Hair follicle dermal papilla cell (primary cell): ENCODE measurements around the gene PRC1. TPM values are rescaled to one million over a fixed set of nuclear protein-coding genes. Genes with fewer than 3 reads are reported as not detected.

Experiments used
- small RNA-seq: library from RNA; depleted of rRNA; stranded (forward); fragments of <200 nt; gene quantifications from one replicate; pipeline ENCODE3, GENCODE V24; 2012
- total RNA-seq: library from RNA; depleted of rRNA; stranded (reverse); fragments of >200 nt; gene quantifications from 2 replicates; pipeline ENCODE4 v1.2.3, GENCODE V29; 2012

The PRC1 gene
- 19.3 and 21.1 TPM in 2 replicates for total RNA-seq

GRCh38 chr15:90994417-90995311, at the start of gene PRC1:
TSS of gene PRC1 (minus strand) at chr15:90994535. CDS start at chr15:90994417, 118 bp downstream.

GRCh38 chr15:91022075-91022831, 27.9 kb upstream of the PRC1 start, which contains the start of gene VPS33B:
TSS of gene VPS33B (minus strand) at chr15:91022594. CDS start at chr15:91022249, 345 bp downstream.

GRCh38 chr15:90954712-90955623, 39.4 kb downstream of the PRC1 start, which contains the start of gene RCCD1:
TSS of gene RCCD1 (plus strand) at chr15:90954884. CDS start at chr15:90956735, 1,851 bp downstream.

GRCh38 chr15:90934949-90935751, 59.2 kb downstream of the PRC1 start, which contains the start of gene UNC45A:
TSS of gene UNC45A (plus strand) at chr15:90935285. CDS start at chr15:90935325, 40 bp downstream.

GRCh38 chr15:90931828-90932659, 62.3 kb downstream of the PRC1 start, which contains the start of gene HDDC3:
TSS of gene HDDC3 (minus strand) at chr15:90932549. CDS start at chr15:90932540, 9 bp downstream.

Small RNA genes within 50 kb of the gene (small RNA-seq; reads per million reads assigned to genes)
- gene RF00019, result not detected

Other genes starting within 250 kb of the PRC1 start
- 46.3 and 48.4 TPM in 2 replicates for gene FURIN, start 125.9 kb downstream of the PRC1 start, total RNA-seq
- 11.7 and 16.0 TPM in 2 replicates for gene FES, start 110.0 kb downstream of the PRC1 start, total RNA-seq
- gene MAN2A2, start 91.2 kb downstream of the PRC1 start, total RNA-seq, result 12.5 and 23.0 TPM in 2 replicates
- 11.0 and 14.3 TPM in 2 replicates for gene HDDC3, start 62.0 kb downstream of the PRC1 start, total RNA-seq
- gene UNC45A, start 59.2 kb downstream of the PRC1 start, total RNA-seq, result 78.1 and 79.5 TPM in 2 replicates
- 10.9 and 13.0 TPM in 2 replicates for gene RCCD1, start 39.7 kb downstream of the PRC1 start, total RNA-seq
- gene VPS33B, start 28.1 kb upstream of the PRC1 start, total RNA-seq, result 11.7 and 11.8 TPM in 2 replicates
- gene SV2B, start 105.7 kb upstream of the PRC1 start, total RNA-seq, result not detected in 2 replicates